HG03095 (cell line): ENCODE results near the gene SMG5.
"Not testable (repeated sequence)": the region's sequence is repeated elsewhere in the genome, so short reads cannot be mapped to it uniquely, and the experiment has no call there.

ENCODE experiments used
- ATAC-seq: cut with Tn5 transposase; IDR thresholded peaks from one replicate; pipeline ENCODE4 v1.9.1; 2021; ENCODE audit warnings: moderate library complexity; ENCODE audit not compliant: unreplicated experiment

SMG5 gene, protein sequence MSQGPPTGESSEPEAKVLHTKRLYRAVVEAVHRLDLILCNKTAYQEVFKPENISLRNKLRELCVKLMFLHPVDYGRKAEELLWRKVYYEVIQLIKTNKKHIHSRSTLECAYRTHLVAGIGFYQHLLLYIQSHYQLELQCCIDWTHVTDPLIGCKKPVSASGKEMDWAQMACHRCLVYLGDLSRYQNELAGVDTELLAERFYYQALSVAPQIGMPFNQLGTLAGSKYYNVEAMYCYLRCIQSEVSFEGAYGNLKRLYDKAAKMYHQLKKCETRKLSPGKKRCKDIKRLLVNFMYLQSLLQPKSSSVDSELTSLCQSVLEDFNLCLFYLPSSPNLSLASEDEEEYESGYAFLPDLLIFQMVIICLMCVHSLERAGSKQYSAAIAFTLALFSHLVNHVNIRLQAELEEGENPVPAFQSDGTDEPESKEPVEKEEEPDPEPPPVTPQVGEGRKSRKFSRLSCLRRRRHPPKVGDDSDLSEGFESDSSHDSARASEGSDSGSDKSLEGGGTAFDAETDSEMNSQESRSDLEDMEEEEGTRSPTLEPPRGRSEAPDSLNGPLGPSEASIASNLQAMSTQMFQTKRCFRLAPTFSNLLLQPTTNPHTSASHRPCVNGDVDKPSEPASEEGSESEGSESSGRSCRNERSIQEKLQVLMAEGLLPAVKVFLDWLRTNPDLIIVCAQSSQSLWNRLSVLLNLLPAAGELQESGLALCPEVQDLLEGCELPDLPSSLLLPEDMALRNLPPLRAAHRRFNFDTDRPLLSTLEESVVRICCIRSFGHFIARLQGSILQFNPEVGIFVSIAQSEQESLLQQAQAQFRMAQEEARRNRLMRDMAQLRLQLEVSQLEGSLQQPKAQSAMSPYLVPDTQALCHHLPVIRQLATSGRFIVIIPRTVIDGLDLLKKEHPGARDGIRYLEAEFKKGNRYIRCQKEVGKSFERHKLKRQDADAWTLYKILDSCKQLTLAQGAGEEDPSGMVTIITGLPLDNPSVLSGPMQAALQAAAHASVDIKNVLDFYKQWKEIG

GRCh38 chr1:156282479-156283222 lies at the start of gene SMG5:
SMG5 (minus strand) TSS chr1:156282825; CDS start chr1:156282680, 145 bp downstream.
- ATAC-seq, result peak; percentile 75

DNA sequence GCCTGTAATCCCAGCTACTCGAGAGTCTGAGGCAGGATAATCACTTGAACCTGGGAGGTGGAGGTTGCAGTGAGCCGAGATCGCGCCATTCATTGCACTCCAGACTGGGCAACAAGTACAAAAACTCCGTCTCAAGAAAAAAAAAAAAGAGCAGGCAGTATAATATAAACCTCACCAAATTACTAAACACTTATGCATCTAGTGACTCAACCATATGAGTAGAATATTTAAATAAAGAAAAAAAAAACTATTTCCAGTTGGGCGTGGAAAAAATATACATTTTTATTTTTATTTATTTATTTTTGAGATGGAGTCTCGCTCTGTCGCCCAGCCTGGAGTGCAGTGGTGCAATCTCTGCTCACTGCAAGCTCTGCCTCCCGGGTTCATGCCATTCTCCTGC lies 40.6 kb upstream of the SMG5 start:
- not testable (repeated sequence) for ATAC-seq

GRCh38 chr1:156320560-156320959 lies 37.9 kb upstream of the SMG5 start:
- no peak for ATAC-seq

DNA sequence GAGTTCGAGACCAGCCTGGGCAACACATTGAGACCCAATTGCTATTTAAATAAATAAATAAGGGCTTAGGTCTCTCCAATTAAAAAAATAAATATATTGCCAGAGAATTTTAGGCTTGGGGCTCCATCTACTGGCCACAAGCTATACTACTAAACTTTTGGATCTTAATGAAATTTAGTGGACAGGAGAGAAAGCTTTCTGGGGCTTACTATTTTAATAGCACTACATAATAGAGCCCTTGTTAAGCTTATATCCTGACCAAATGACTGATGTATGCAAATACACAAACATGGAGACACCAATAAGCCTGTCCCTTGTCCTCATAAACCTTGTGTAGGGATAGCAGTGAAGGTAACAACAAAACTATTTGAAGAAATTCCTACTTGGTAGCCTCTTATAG lies 37.0 kb upstream of the SMG5 start:
- no peak for ATAC-seq

DNA sequence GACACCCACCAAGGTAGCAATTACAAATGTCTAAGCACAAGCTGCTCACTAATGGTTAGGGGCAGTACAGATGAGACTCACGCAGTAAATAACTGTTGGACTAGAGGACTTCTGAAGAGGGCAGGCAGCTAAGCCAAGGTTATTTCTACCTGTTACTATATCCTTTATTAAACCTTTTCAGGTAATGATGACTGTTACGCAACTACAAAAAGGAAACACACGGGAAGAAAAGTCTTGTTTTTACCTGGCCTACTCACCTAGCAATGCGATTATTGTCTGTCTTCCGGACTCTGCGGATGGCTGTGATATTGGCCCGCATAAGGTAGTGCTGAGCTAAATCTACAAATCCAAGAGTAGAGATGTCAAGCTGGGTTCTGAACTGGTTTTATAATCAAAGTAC lies 34.3 kb upstream of the SMG5 start:
- no peak for ATAC-seq

DNA sequence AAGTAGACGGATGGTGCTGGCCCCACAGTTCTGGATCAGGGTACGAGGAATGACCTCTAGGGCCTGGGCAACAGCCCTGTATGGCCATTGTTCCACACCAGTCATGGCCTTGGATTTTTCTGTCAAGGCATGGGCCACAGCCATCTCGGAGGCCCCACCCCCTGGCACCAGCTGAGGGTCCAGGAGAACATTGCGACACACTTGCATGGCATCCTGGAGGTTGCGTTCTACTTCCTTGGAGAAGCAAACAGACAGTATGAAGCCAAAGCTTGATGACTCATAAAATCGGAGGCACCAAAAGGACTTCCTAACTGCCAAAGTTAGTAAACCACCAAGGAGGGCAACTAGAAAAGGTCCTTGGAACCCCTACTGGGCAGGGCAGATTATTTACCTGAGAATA lies 28.3 kb upstream of the SMG5 start:
- no peak for ATAC-seq

DNA sequence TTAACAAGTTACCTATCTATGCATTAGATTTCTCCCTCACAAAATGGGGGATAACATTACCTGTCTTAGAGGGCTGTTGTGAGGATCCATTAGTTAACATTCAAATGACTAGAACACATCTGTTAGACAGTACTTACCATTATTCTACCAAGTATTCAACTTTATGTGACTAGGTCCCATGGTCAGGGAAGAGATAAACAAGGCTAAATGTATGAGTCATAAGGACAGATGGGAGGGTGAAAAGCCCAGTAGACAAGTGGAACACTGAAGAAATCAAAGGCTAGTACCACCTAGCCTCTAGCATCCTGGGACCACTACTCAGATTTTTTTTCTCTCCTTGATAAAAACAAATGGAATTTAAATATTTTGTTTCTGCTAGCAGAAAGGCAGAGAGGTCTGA lies 25.5 kb upstream of the SMG5 start:
- ATAC-seq, result no peak

- ATAC-seq, result no peak
These were observed 22.6 kb upstream of the SMG5 start for GRCh38 chr1:156305215-156305614.

- ATAC-seq, result no peak
These were observed 20.6 kb upstream of the SMG5 start for GRCh38 chr1:156303241-156303640.

- no peak for ATAC-seq
These were observed 16.3 kb upstream of the SMG5 start, which contains the start of gene VHLL for GRCh38 chr1:156298852-156299357. VHLL (minus strand) TSS chr1:156299307; CDS start chr1:156299189, 118 bp downstream.

DNA sequence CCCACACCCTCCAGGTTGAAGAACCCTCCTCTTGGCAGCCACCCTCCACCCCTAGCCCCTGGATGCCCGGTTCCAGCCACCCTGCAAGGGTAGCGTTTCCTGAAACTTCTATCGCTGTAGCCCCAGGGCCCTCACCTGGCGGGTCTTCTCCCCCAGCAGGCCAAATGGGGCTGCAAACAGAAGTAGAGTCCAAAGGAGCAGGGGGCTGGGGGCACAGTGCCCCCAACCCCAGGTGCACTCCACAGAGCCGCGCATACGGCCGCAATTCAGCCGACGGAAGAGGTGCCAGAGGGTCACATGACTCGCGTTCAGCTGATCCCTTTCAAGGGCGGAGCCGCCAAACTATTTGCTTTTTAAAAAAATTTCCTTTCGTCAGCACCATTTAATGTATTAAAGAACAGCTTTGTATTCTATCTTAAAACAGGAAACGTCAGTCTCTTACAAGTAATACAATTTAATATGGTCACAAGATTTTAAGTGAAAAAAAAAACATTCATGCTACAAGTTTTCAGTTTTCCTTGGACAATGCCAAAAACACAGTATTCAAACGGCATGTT lies 12.8 kb upstream of the SMG5 start, which contains the start of gene GLMP:
Gene GLMP, minus strand, starts transcription at position 289 of the 557 bp plus-strand sequence. Its CDS starts 34 bp downstream, at position 255.
- ATAC-seq, result no peak

DNA sequence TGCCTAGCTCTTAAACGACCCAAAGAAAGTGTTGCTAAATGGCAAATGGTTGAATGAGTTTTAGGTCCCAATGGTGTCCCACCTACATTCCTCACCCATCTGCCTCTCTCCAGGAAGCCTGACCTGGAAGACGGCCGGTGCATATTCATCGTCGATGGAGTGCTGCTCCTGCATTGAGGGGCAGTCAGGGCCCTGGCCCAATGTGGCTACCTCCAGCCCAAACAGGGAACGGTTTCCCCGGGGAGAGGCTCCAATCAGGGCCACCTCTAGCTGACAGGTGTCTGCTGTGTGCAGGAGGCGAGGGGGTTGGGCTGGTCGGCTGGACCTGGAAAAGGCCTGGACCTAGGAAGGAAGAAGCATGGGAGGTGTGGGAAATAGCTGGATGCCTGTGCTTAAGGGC lies 11.3 kb upstream of the SMG5 start:
- no peak for ATAC-seq

DNA sequence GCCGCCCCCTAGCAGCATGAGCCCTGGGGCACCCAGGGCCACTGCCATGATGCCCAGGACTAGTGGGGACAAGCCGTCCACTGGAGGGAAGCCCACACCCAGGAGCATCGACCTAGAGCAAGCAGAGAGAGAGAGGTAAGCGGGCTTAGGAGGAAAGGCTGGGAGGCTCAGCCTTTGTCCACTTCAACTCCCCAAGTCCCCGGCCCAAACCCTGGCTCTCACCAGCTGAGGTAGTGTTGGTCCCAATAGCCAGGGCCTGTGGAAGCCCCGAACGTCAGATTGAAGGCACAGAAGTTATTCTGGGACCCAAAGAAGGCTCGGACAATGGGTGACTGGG lies 10.4 kb upstream of the SMG5 start:
- ATAC-seq, result no peak

- ATAC-seq, result no peak
These were observed 8.8 kb upstream of the SMG5 start for GRCh38 chr1:156291226-156292061.

DNA sequence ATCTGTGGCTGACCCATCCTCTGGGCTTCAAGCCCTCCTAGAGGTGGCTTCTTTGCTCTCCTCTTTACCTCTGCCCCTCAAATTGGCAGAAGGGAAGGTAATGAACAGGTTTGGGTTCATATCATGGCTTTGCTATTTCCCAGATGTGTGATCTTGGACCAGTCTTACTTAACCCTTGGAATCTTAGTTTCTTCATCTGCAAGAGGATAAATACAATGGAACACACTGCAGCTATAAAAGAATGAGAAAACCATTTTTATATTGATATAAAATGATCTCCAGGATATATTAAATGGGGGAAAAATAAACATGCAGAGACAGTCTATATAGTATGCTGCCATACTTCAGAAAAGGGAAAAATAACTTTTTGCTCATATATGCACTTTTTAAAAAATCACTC lies 7.2 kb upstream of the SMG5 start:
- no peak for ATAC-seq

DNA sequence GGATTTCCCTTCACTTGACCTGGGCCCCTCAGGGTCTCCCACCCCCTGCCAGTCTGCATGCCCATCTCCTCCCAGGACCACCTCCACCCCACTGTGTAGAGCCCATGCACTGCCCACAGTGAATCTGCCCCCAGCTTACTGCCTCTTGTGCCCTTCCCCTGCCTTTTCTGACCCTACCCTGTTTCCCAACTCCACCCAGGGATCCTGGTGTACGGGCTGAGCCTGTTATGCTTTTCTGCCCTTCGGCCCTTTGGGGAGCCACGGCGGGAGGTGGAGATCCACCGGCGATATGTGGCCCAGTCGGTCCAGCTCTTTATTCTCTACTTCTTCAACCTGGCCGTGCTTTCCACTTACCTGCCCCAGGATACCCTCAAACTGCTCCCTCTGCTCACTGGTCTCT lies 3.4 kb upstream of the SMG5 start:
- no peak for ATAC-seq

GRCh38 chr1:156285437-156285836 lies 2.8 kb upstream of the SMG5 start:
- no peak for ATAC-seq

GRCh38 chr1:156284757-156285156 lies 2.1 kb upstream of the SMG5 start:
- ATAC-seq, result no peak

DNA sequence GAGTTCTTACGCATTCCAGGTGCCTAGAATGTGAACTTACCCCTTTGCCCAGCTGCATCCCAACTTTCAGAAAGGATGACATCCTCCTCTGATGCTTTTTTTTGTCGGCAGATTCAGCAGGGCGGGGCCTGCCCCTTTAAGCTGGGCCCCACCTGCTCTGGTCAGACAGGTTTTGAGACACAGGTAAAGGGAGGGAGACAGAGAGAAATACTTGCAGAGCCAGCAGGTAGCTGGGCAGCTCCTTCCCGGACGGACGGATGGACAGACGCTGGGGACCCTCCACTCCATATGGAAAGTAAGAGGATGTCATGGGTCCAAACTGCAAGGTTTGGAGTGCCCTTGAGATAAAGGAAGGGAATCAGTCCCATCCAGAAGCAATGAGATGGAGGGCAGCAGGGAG lies 1.5 kb upstream of the SMG5 start, which contains the start of gene TMEM79:
Gene TMEM79, plus strand, starts transcription at position 214 of the 400 bp plus-strand sequence. CDS start 902 bp downstream, outside the sequence.
- no peak for ATAC-seq
